ENCODE data around the gene LMNA. TPM values are rescaled to one million over a fixed set of nuclear protein-coding genes. Genes with fewer than 3 reads are reported as not detected.

The LMNA gene
- total RNA-seq, 1 donor from 2014 or later = 1,011 TPM

GRCh38 chr1:156081917-156082308 is 32.6 kb upstream of the LMNA start:
- no peak for DNase-seq (ENCODE audit: low read depth, low spot score)

- no peak for DNase-seq (ENCODE audit: low read depth, low spot score)
Measured at GRCh38 chr1:156082309-156083091, 32.0 kb upstream of the LMNA start, which contains the start of gene MEX3A. Gene MEX3A (minus strand): TSS chr1:156082465. CDS start chr1:156081998, 467 bp downstream.

GRCh38 chr1:156083800-156084790 is 30.4 kb upstream of the LMNA start:
- no peak for DNase-seq (ENCODE audit: low read depth, low spot score)

- peak; percentile 77 for DNase-seq (ENCODE audit: low read depth, low spot score)
Measured at GRCh38 chr1:156086256-156086662, 28.3 kb upstream of the LMNA start.

GRCh38 chr1:156089704-156090103 is 24.8 kb upstream of the LMNA start:
- no peak for DNase-seq (ENCODE audit: low read depth, low spot score)

DNA sequence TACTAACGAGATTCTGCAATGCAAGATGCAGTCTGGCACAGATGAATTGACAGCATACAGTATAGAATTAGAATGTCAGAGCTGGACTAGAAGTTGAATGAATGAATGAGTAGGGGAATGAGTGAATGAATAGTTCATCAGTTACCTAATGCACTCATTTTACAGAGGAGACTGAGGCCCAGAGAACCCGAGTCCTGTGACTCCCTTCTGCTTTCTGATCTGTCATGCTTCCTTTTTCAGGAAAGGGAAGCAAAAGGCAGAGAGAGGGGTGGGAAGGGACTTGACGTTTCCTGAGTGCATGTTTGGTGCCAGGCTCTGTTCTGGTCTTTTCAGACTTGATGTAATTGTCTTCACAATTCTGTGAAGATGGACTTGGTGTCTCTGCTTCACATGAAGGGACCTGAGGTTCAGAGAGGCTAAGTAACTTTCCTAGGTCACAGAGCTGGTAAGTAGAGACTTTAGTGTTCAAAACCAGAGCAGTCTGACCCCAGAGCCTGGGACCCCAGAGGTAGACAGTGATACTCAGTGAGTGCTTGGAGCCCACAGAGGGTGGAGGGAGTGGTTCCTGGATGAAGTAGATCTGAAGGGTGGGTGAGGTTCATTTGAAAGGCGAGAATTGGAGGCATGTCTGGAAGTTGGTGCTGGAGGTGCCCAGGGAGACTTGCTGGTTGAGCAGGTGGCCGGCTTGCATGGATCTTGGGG is 24.2 kb upstream of the LMNA start:
- DNase-seq (ENCODE audit: low read depth, low spot score) = no peak

DNA sequence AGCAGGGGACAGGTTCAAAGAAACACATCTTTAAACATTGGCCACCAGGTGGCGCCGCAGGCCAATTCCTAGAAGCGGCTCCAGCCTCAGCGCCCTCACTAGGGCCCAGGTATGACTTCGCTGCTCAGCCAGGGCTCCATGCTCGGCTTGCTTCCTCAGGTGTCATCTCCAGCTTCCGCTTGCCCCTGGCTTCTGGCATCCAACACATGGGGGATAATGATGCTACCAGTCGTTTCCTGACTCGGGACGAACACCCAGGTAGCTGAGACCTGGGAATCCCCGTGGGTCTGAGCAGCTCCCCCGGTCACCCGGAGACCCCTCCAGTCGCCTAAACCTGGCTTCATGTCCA is 23.7 kb upstream of the LMNA start:
- DNase-seq (ENCODE audit: low read depth, low spot score) = no peak

- no peak for DNase-seq (ENCODE audit: low read depth, low spot score)
Measured at GRCh38 chr1:156091610-156092009, 22.9 kb upstream of the LMNA start.

DNA sequence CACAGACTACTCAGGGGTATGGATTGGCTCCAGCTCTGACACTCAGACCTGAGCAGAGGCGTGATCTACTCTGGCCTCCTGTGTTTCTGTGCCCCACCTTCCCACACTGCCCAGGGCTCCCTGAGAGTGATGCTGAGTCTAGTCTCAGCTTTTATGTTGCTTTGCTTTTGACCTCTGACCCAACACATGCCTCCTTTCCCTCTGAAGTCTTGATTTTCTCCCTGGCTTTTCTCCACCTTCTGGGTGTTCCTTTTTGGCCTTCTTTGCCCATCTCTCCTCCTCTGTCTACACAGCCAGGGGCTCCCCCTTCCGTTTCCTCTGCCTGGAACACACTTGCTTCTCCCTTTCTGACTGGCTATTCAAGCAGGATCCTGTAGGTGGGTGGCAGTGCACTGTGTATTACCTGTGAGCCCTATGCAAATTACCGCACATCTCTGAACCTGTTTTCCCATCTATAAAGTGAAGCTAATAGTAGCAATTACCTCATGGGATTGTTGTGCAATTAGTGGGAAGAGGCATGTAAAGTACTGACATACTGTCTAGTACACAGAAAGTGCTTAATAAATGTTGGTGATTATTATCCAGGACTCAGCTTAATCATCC is 18.5 kb upstream of the LMNA start:
- no peak for DNase-seq (ENCODE audit: low read depth, low spot score)

- peak; percentile 91 for DNase-seq (ENCODE audit: low read depth, low spot score)
Measured at GRCh38 chr1:156096640-156097391, 17.7 kb upstream of the LMNA start.

- no peak for DNase-seq (ENCODE audit: low read depth, low spot score)
Measured at GRCh38 chr1:156097499-156098178, 16.9 kb upstream of the LMNA start.

DNA sequence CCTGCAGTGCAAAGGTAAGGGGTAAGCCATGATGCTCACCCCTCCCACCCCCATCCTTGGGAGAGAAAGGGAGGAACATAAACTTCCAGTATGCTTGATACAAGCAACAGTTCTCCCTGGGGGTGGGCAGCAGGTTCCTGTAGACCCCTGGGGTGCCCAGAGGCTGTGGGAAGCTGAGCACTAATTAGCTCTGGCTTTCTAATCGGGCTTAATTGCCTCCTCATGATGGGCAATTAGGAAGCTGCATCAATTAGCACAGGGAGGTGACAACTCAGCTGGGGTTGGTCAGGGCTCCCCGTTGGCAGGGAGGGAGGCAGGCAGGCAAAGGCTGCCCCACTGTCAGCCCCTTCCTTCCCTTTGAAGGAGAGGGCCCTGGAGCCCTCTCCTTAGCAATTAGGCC is 15.7 kb upstream of the LMNA start:
- no peak for DNase-seq (ENCODE audit: low read depth, low spot score)

DNA sequence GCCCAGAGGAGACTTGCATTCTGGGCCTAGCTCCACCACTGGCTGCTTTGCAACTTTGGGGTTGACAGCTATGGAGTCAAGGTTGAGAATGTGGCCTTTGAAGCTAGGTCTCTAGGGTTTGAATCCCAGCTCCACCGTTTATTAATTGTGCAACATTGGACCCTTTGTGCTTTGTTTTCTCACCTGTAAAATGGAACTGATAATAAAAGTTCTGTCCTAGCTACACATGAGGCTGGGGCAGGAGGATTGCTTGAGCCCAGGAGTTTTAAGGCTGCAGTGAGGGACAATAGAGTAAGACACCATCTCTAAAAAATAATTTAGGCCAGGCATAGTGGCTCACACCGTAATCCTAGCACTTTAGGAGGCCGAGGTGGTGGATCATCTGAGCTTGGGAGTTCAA is 15.2 kb upstream of the LMNA start:
- no peak for DNase-seq (ENCODE audit: low read depth, low spot score)

GRCh38 chr1:156100205-156100995 is 14.1 kb upstream of the LMNA start:
- no peak for DNase-seq (ENCODE audit: low read depth, low spot score)

GRCh38 chr1:156101880-156102279 is 12.6 kb upstream of the LMNA start:
- DNase-seq (ENCODE audit: low read depth, low spot score) = no peak

DNA sequence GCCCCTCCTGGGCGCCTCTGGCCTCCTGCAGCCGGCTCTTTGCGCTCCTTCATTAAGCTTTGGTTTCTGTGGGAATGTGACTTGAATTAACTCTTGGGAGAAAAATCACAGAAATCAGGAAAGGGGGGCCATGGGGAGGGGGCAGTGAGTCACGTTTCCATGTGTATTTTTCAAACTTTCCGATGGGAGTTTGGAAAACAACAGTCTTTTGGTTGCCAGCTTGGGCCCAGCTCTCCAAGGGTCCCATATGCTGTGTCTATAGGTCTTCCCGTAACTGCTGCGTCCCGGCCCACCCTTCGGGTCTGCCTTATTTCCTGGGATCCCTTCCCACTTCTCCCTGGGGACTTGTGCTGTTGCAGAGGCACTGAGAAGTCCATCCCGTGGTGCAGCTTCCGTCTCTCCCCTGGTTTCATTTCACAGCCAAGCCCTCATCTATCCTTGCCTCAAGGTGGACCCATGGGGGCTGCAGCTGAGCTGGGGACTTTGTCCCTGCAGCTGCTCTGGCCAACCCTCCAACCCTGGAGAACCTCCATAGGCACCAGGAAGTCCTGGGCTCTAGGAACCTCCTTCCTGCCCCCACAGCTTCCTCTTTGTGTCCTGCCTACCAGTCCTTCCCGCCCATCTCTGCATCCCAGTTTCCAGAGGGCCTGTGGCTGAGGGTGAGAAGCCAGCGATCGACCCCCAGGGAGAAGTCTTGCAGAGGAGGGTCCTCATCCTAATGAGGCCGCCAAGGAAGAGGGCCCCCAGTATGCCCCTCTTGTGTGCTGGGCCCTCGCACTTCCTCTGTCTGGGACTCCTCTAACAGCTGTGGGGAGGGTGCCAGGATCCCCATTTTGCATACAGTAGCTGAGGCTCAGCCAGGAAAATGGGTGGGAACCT is 11.6 kb upstream of the LMNA start:
- DNase-seq (ENCODE audit: low read depth, low spot score) = peak; percentile 76

DNA sequence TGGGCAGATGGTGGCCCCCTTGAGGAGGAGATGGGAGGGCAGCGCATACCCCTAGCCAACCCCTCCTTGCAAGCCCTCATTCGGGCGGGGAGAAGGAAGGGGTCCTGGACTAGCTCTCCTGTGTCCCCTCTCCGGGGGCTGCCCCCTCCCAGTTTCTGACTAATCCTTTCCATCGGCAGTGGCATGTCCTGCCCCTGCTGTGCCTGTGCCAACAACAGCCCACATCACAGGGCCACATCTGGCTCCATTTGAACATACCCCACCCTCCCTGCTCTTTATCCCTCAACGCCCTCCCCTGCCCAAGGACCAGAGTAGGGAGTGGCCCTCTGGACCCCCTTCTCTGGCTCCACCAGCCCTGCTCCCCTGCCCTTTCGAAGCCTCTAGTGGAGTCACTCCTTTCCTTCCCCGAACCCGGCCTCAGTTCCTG is 11.0 kb upstream of the LMNA start:
- no peak for DNase-seq (ENCODE audit: low read depth, low spot score)

Data from pulmonary artery endothelial cell (primary cell).